ENCODE results near the gene ZNF385A. TPM values are rescaled to one million over a fixed set of nuclear protein-coding genes. Genes with fewer than 3 reads are reported as not detected.

Gene ZNF385A
- total RNA-seq, 1 donor from 2014 or later: 1.1 TPM

DNA sequence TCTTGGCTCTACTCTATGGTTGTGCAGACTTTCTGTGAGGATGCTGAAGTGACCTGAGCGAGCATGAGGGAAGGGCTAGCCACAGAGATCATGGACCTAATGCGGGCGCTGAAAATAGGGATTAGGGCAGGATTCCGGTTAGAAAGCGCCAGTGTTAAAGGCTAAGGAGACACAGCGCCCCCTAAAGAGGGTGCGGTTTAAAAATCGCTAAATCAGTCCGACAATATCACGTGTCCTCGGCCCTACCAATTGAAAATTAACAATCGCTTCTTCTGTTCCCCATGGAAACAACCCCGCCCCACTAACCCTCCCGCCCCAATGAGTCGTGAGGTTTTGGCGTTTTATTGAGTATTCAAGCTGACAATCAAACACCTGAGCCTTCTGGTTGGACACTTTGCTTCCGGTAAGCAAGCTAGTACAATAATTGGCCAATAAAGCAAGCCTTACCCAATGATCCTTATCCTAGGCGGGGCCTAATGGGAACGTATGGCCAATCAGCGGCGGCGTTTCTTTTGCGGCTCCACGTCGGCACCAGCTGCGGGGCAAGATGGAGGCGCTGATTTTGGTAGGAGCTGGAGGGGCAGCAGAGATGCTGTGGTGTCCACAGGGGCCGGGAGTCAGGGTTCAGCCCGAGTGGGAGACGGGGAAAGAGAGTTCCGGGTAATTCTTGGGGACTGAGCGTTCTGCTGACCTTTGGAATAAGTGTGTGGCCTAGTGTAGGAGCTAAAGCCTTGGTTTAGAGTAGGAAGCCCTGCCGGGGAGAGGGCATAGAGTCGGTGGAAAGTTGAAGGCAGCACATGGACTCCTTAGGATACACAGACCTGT lies 59.7 kb downstream of the ZNF385A start, which contains the start of gene COPZ1:
Gene COPZ1, plus strand, starts transcription at position 515 of the 825 bp plus-strand sequence. Its CDS starts 33 bp downstream, at position 548.
- peak; percentile 95 for DNase-seq

DNA sequence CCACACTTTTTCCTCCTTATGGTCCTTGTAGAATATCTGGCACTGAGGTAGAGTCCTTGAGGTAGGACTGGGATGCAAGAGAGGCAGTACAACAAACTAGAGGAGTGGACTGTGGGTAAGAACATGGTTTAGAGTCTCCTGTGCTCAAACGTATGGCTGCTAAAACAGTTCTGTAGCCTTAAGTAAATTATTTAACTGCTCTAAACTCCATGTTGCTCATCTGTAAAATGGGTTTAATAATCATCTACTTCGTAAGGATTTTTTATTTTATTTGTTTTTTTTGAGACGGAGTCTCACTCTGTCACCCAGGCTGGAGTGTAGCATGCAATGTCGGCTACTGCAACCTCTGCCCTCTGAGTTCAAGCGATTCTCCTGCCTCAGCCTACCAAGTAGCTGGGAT lies 63.2 kb downstream of the ZNF385A start:
- DNase-seq: no peak

Small RNA genes lying within 50 kb of the gene (small RNA-seq; reads per million reads assigned to genes)
- gene MIR148B (327 reads per million, percentile 97 among the genes with 10 or more reads in this experiment), gene RN7SL744P (not detected)

Other genes starting within 250 kb of the ZNF385A start
- 42.0 TPM for gene SMUG1, start 195.7 kb downstream of the ZNF385A start, total RNA-seq
- gene CBX5, start 104.6 kb downstream of the ZNF385A start, total RNA-seq: 104 TPM
- 524 TPM for gene HNRNPA1, start 104.0 kb downstream of the ZNF385A start, total RNA-seq
- 0.62 TPM for gene NFE2, start 83.7 kb downstream of the ZNF385A start, total RNA-seq
- 47.1 TPM for gene COPZ1, start 59.6 kb downstream of the ZNF385A start, total RNA-seq
- gene GPR84, start 20.2 kb downstream of the ZNF385A start, total RNA-seq: 0.16 TPM
- gene ITGA5, start 34.5 kb upstream of the ZNF385A start, total RNA-seq: 5.1 TPM
- 1.9 TPM for gene GTSF1, start 88.9 kb upstream of the ZNF385A start, total RNA-seq
- gene NCKAP1L, start 113.0 kb upstream of the ZNF385A start, total RNA-seq: 8.1 TPM
- 6.6 TPM for gene PDE1B, start 164.9 kb upstream of the ZNF385A start, total RNA-seq
- gene PPP1R1A, start 203.9 kb upstream of the ZNF385A start, total RNA-seq: 6.7 TPM